Activated CD4-positive, alpha-beta T cell treated with anti-CD3 and anti-CD28 coated beads, Interleukin-2, amount 50 U/mL, for 48 hours (primary cell): Measurements from ENCODE around the gene NKX3-2.
A peak's percentile ranks its signal among the peaks of the same experiment; 100 is the strongest.

Experiments
- DNase-seq, 2 experiments: peaks; one replicate each; pipeline ENCODE4 v3.0.0-alpha.2; 2020

Gene NKX3-2

DNA sequence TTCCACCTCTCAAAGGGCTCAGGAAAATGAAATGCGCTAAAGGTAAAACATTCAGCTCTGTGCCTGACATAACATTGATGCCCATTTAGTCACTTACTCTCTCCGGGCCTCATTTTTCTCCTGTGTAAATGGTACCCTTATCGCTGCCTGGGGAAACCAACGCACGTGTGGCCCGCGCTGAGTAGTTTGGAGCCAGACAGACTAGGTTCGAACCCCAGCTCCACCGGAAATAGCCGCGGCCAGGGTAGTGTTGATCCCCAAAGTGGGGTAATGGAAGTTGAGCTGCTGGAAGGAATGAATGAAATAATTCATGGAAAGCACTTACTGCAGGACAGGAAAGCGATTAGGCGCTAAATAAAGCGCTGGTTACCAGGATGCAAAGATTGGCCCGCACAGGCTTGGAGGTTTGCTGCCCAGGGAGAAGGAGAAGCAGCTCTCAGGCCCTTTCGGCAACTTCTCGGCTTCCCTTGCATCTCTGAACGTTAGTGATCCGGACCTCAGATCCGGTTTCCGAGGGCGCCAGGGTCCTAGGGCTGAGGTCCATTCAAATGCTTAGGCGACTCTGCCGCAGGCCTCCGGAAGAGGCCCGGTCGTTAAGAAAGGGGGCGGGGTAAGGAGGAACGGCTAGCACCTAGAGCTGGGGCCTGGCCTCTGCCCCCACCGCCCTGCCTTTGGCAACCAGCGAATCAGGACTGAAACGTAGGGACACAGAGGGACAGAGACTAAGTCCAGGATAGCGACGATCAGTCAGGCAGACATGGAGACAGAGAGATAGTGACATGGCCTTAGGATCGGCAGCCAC, 13.3 kb downstream of the NKX3-2 start:
- DNase-seq = no peak

DNA sequence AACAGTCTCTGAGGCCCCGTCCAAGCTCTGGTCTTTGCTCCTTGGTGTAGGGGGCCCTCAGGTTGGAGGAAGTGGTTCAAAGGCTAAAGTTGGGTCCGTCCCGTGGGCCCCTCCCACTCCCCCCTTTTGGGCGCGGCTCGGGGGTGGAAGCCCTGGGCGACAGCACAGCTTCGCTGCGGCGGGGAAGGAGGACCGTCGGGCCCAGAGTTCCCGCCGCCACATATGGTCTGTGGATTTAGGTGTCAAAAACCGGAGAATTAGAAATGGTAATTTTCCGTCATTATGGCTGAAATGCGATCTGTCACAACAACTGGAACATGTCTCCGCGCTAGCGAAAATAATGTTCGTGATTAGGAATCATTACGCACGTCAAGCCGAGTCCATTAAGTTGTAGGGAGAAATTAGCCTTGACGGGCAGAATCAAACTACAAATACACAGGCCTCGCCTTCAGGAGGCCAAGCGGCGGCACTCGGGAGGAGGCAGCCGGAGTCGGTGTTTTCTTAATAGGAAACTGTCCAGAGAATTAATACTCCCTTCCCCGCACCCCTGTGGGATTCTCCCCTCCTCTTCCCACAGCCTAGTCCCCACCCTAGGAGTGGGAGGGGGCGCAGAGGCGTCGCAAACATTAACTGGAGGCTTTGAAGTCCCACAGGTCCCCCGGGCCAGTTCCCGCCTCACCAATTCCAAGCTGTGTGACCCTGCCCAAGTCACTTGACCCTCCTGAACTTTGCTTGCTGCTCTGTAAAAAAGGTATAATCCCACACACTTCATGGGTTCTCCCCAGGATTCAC, 15.0 kb downstream of the NKX3-2 start:
- DNase-seq = no peak

DNA sequence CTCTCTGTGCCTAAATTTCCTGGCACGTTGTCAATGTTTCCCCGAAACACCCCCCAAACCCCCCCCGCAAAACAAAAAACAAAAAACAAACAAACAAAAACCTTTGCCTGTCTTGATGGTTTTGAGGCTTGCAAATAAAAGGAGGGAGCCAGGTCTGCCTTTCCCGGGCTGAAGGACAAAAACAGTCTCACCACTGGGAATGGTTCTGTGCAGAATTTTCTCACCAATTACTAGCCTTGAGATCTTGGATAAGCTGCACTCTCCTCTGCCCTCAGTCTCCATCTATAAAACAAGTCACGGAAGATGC, 15.5 kb downstream of the NKX3-2 start:
- no peak for DNase-seq

DNA sequence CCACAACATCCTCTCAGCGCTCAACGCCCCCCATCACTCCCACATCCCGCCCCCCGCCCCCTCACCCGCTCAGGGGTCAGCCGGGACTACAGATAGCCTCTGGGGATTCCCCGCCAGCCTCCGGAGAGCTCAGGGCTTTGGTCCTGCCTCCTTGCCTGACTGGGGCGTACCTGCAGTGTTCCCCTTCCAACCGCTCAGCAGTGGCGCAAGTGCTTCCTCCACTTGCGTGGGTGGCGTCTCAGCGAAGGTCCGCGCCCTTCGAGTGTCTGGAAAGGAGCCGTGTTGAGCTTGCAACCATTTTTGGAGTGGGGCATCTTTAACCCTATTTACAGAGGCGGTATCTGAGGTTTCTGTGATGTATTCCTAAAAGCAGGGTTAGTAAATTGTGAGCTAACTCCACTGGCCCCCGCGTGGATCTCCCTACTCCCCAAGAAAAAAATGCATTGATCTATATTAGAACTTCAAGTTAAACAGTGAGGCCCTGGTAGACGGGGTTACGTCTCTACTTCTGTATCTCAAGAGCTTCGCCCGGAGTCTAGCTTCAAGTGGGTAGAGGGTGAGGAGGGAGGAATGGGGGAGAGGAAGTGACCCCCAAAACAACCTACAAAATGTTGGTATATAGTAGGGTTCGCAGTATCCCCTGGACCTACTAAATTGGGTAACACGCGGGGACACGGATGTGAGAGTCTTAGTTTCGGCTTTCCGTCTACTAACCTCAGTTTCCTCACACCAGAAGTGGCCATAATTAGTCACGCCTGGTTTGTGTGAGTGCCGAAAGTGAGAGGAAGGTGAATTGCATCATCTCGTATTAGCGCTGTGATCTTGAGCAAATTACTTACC, 16.1 kb downstream of the NKX3-2 start:
- peak in 1 of 2 experiments; percentile 46 for DNase-seq

DNA sequence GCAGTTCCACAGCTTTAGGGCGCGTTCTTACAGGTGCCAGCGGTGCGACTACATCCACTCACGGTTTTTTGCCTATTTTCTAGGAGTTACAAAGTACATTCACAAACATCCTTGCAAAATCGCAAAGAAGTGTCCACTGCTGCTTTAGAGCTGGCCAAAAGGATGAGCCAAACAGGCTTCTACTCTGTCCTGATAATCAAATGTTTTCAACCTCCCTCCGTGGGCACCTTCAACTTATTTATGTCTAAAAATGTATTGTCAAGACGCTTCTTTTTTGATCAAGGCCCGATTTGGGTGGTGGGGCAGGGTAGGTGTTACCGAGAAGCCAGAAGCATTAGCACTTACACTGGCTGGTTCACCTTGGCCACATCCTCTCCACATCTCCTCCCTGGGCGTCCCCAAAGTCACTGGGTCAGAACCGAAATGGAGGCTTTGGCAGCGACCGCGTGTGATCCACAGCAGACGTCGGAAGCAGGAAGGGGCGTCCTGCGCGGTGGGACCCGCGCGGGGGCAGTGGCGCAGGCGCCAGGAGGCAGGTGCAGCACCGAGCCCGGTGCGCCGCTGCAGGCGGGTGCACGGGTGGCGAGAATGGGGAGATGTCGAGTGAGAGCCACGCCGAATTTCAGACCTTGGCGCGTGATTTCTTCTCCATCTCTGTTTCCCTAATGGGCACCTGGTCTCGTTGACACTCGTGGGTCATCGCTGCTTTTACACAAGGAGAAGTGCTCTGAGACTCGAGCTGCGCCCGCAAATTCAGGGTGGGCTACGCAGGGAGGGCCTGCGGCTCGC, 16.9 kb downstream of the NKX3-2 start:
- no peak for DNase-seq

DNA sequence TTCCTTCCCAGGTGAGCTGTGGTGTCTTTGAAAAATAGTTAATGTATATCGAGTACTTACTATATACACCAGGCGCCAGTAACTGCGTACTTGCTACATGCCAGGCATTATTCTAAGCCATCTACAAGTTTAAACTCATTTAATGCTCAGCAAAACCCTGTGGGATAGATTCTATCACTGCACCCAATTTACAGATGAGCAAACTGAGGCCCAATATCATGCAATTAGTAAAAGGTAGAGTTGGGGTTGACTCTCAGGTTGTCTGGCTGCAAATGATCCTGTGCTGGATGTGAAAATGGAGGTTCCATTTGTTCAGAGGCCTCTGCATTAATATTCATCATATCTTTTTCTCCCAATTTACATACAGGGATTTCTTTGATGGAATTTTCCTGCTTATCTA, 17.6 kb downstream of the NKX3-2 start:
- DNase-seq = no peak

DNA sequence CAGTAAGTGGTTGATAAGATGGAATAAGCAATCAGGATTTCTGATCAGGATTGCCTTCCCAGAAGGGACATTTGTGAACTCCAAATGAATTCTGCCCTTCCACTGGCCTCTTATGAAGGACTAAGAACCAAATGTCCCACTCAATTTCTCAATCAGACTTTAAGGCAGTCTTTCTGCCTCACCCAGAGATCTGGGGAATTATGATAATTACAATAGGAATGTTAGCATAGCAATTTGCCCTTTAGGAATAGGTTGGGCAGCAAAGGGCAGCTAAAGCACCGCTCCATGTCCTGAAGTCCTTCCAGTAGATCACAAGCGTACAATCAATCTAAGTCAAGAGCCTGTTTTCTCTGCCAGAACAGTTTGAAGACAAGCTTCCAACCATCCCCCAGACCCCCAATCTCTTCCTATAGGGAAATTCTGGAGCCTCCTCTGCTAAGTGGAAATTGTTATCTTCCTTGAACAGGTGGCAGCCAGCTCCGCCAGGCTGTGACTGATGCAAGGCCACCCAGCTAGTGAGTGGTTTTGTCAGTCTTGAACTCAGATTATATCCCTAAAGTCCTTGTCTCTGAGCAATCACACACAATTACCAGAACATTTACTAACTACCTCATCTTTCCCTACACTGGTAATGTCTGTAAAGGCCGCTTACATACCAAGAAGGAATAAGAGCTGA, 18.6 kb downstream of the NKX3-2 start:
- no peak for DNase-seq

DNA sequence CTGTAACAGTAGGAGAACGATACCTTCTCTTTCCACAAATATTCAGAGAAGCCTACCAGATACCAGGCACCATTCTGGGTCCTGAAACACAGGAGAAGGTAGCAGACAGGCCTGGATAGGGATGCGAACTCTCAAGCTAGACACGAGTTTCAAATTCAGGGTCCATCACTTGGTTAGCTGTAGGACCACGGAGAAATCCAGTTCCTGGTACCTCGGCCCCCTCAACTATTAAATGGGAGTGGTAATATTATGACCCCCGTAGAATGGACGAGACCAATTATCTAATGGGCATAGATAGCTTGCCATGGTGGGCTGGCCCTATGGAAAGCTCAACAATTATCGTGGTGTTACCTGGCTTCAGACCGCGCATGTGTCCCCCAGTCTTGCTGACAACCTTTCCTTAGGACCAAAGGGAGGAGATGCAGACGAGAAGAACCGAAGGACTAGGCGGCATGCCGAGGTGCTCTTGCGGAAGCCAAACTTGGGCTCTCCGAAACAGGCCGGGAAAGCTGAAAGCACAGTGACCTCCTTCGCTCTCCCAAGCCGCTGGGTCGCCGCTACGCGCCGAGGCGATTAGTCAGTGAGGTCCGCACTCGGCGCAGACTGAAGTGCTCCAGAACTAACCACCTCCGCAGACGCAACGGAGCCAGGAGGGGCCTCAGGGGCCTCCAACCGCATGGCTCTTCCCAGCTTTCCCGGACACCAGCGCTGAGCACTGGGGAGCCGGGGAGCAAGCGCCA, 19.6 kb downstream of the NKX3-2 start:
- no peak for DNase-seq

DNA sequence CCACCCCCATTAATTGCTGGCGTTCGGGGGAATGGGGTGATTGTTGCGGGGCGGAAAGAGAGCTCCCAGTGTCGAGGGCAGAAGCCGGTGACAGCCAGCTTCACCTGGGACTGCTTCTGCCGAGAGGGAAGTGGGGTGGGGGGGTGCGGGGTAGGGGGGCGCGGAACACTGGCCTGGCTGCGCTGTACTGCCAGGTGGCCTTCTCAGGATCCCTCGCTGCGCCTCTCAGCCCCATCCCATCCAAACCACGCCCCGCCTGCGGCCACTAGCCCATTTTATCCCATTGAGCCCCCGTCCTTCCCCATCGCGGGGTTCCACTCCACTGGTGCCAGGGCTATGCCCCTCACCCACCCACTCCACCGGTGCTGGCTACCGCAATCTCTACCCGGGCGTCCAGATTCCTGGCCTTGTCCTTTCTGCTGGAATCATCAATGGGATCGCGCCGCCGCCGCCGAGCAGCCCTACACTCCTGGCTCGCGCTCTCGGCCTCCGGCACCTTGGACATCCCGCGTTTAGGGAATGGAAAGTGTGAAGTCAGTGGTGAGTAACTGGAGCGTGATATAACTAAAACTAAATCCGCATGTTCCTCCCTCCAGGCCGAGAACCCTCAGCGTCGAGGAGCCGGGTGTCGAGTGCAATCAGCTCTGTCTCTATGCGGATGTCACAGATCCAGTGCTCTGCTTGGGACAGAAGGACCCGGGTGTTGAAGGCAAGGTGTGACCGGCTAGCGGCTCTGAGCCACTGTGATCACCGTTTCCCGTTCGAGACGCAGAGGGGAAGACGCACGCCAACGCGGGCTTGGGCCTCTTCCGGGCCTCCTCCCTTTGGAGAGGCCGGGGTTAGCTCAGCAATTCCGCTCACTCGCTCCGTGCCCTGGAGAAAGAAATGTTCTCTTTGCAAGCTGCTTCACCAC, 20.5 kb downstream of the NKX3-2 start:
- DNase-seq = no peak

DNA sequence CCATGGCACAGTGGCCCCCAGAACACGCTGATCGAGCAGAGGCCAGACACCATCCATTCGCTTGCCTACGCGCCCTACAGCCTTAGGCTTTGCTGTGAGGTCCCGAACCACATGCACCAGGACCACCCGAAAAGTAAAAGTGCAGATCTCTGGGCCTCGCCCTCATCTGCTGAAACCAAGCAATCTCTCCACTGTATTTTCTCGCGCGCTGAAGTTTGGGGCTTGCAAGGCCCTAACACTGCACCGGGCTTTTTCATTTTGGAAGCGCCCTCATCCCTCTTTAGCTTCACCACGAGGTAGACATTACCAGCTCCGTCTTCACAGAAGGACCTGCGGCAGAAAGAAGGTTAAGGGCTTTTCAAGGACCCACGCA, 21.2 kb downstream of the NKX3-2 start:
- no peak for DNase-seq

DNA sequence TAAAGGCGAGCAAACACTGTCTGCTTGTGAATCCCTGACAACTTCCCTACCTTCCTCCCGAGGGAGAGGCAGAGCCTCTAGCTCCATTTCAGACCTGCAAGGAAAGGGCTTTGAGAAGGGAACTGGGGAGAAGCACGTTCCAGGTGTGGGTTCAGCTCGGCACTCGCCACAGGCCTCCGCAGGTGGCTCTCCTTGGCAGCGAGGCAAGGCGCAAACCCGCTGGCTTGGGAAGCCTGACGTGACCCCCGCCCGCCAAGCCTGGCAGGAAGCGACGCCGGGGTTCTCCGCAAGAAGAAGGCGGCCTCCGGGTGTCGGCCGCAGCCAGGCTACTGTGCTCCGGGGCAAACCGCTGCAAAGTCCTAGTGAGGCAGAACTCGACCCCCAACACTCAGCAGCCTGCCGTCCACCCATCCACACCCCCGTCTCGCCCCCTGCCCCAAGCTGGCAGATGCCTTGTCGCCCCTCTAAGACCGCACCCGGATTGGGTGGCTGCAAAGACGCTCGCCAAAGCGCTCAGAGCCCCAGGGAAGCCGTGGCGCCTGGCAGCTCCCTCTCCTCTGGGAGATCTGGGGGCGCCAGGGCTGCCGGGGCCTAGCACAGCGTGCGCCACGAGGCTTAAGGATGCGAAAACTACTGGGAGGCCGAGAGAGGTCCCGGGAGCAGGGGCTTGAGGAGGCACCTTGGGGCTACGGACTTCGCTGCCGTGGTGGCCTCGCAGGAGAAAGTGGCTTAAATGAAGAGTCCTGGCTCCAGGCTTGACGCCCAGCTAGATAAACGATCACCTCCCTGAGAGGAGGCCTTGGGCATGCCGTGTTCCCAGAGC, 21.8 kb downstream of the NKX3-2 start:
- no peak for DNase-seq

DNA sequence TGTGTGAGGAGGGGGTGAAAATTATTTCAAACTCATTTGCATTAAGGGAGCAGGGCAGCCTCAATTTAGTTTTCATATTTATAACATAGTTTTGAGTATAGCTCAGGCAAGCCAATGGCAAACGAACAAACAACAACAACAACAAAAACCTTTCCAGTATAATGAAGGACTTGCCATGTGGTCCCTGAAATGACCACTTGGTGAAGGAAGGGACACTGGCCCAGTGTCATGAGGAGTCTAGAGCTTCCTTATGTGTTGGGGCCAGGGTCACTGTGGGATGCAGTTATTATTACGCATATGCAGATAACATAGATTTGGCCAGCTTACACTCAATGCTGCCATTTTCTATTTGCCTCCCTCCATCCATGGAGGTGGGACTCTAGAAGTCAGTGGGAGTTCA, 23.3 kb downstream of the NKX3-2 start:
- no peak for DNase-seq

DNA sequence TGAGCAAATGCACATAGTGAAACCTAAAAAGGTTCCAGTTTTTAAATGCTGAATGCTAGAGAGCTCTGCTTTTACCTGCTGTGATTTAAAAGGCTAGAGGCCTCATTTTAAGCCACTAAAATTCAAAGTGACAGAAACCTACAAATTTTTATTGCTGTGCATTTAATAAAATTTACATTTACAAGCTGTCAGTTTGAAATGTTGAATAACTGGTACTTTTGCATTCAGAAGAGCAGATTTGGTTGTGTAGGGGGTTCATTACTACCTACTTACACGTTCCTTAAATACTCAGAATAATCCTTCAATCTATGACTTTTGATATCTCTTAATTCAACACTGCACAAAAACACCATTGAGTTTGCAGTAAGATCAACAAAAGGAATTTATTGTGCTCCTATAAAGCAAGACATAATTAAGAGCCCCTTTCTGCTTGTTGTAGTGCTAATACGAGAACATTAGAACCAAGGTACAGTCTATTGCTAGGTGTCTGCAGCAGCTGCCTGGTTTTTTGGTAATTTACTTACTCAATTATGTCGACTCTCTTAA, 27.9 kb downstream of the NKX3-2 start:
- DNase-seq = no peak

DNA sequence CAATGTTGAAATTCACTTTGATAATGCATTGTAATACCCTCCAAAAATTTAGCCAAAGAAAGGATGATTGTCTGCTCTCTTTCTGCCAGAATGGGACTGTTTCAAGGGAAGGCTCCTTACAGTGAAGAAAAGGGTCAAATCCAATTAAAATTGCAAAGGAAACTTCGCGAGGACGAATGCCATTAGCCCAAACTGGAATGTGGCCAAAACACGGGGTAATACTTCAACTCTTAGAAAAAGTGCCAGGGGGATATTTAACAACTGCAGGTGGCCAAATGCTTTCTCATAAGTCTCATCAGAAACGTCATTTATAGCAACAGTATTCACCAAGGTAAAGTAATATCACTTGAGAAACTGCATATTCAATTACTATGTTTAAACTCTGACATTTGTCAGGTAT, 29.0 kb downstream of the NKX3-2 start:
- no peak for DNase-seq

DNA sequence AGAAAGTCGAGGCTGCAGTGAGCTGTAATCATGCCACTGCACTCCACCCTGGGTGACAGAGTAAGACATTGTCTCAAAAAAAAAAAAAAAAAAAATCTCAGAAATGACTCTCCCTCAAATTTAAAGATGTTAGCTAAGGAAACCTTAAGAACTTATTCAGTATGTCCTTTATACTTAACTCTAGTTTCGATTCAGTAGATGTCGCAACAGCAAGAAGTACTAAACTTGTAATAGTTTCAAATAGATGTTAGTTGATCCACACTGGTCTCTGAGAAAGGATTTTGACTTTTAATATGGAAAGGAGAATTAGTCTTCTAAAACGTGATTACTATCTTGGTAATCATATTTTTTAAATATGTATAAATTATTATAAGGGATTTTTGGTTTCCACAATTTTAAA, 29.6 kb downstream of the NKX3-2 start:
- DNase-seq = no peak

DNA sequence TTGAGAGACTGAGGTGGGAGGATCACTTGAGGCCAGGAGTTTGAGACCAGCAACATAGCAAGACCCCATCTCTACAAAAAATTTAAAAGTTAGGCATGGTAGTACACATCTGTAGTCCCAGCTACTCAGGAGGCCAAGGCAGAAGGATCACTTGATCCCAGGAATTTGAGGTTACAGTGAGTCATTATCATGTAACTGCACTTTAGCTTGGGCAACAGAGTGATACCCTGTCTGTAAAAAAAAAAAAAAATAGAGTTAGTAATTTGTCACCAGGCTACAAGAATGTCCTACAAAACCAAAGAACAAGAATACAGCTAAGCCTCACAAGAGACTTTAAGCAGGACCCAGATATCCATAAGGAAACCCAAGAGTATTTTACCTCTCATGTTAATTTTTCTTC, 33.2 kb downstream of the NKX3-2 start:
- DNase-seq = no peak

DNA sequence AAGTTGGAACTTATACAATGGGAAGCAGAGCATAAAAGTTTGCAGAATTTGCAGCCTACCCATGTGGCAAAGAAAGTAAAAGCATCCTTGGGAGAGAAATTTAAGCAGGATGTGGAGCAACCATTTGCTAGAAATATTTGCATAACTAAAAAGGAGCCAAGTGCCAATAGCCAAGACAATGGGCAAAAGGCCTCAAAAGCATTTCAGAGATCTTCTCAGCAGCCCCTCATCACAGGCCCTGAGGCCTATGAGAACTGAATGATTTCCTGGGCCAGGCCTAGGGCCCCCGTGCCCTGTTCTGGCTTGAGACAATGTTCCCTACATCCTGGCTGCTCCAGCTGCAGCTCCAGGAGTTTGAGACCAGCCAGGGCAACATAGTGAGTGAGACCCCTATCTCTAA, 34.9 kb downstream of the NKX3-2 start:
- no peak for DNase-seq

DNA sequence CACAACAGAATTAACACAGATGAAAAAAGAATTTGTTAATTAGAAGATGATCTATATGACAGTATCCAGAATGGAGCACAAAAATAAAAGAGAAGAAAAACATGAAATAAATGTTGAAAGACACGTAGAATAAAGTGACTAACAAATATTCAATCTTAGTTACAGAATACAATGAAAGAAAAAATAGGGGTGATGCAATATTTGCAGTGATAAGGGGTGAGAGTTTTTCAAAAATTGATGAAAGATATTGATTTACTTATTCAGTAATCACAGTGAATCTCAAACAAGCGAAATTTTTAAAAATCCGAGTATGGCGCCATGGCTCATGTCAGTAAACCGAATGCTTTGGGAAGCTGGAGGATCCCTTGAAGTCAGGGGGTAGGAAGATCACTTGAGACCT, 39.9 kb downstream of the NKX3-2 start:
- no peak for DNase-seq

DNA sequence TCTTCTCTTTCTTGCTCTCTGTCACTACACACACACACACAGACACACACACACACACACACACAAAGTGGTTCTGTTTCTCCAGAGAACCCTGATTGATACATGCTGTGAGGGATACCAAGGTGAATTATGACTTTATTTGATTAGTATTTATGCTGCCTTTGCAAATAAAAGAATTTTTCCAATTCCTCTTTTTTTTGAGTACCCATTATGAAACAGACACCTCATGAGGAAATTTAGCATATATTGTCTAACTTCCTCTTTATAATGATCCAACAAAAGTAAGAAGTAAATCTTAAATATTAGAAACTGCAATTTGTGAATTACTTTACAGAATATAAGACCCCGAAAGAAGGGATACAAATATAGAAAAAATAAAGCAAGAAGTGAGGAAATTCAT, 45.8 kb downstream of the NKX3-2 start:
- no peak for DNase-seq
